Hepatic stellate cell (primary cell): ENCODE results near the gene KIAA0408.

Source experiments
- DNase-seq: peaks from one replicate; pipeline ENCODE4 v3.0.0; 2011; ENCODE audit warnings: low spot score

Gene KIAA0408

DNA sequence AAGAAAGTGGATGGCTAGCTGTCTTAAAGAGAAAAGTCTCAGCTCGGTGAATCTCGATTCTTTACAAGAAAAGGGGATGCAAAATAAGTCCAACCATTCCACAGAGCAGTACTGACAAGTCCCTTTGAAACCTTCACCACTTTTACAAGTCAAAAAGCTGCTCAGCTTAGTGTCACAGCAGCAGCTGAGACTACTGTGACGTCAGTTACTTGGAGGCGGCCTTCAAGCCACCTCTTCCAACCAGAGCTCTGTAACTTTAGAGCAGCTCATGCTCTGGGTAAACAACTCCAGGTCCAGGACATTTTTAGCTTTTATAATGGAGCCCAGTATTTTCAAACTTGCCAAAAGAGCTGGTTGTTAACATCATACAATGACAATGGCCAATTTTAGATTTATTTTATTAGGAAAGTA, at the start of gene KIAA0408:
Gene KIAA0408, minus strand, starts transcription at position 159 of the 411 bp plus-strand sequence. CDS start 5,408 bp downstream, outside the sequence.
- no peak for DNase-seq

DNA sequence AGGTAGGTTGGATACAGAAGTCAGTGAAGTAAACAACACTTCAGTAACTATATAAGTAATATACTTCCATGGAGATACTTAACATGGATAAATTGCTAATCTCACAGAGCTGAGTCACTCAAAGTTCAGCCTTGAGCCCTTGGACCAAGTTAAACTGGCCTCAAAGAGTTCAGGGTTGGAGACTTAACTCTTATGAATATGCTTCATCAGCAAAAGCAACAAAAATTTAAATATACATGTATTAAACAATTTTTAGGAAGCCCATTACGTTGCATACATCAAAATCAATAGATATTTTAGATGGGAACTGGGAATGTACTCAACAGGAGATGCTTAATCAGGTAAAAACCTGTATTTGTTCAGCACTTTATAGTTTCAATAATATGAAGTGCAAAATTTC, 47.7 kb upstream of the KIAA0408 start:
- DNase-seq: no peak

DNA sequence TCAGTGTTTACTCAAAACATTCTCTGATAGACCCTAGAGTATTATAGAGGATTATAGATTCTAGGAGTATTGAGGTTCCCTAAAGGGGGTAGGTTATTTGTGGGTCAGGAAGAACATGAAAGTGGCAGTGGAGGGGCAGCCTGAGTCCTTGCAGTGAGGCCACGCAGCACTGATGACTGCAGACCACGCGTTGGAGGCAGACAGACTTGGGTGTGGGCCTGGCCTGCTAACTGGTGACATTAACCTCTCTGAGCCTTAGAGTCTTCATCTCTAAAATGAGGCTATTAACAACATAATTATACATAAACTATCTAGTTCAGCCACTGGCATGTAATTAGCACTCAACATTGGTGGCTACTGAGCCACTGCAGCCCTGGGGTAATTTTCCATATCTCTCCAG, 43.8 kb upstream of the KIAA0408 start:
- DNase-seq: no peak

DNA sequence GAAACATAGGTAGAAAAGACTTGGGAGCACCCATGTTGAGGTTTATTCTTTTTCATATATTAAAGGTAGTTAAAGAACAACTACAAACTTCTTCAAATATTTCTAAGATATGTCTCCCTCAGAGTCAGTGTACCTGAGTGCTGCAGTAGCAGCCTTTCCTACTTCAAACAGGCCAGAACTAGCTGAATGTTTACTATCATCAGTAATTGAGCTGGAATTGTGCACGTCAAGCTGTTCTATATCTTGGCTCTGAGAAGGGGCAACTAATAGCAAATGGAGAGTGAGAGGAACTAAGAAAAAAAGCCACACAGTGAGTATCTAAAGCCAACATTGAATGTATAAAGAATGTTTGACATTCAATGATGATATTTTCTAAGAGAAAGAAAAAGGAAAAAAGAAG, 38.2 kb upstream of the KIAA0408 start:
- no peak for DNase-seq

DNA sequence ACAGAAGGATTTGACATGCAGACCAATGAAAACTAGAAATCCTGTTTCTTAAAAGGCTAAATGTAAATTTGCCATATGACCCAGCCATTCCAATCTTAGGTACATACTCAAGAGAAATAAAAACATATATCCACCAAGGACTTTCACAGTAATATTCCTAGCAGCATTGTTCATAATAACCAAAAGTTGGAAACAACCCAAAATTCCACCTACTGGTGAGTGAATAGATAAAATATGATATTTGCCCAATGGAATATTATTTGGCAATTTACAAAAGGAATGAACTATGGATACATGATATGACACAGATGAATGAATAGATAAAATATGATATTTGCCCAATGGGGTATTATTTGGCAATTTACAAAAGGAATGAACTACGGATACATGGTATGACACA, 37.3 kb upstream of the KIAA0408 start:
- no peak for DNase-seq

DNA sequence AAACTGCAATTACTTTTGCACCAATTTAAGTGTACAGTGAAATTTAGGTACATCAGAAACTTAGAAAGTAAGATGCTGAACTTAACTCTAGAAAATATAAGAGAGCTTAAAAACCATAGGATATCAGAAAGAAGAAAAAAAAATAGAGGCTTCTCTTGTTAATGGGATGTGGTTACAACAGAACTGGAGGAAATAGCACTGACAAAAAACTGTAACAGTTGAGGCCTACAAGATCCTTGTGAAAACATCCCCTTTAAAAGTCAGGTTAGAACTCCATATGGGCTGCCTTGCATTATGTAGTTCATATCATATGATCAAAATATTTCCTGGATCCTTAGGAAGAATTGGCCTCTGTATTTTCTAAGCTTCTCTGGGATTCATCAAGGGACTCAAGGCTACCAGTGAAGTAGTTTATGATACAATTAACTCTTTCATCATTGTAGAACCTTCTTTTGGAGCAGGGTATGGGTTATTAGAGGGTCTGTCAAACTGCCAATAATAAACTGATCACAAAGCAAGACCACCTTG, 35.1 kb upstream of the KIAA0408 start:
- no peak for DNase-seq

DNA sequence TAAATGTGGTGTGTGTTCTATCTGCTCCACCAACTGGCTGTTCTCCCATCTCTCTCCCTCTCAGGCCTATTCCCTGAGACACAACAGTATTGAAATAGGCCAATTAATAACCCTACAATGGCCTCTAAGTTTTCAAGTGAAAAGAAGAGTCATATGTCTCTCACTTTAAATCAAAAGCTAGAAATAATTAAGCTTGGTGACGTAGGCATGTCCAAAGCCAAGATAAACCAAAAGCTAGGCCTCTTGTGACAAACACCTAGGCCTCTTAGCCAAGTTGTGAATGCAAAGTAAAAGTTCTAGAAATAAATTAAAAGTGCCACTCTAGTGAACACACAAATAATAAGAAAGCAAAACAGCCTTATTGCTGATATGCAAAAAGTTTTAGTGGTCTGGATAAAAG, 30.1 kb upstream of the KIAA0408 start:
- DNase-seq: no peak

DNA sequence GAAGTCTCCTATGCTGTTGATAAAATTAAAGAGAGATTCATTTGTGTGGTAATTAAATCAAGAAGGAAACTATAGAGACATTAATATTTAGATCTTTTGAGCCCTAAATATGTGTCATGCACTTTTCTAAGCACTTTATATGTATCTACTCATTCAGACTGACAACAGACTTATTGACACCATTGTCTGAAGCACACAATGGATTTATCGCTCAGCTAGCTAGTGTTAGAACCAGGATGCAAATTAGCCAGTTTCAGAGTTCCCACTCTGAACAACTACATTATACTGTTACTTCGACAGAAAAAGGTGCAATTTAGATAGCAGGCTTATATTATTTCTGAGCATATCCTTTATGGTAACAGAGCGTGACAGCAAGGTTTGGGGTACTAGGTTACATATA, 27.7 kb upstream of the KIAA0408 start:
- no peak for DNase-seq

DNA sequence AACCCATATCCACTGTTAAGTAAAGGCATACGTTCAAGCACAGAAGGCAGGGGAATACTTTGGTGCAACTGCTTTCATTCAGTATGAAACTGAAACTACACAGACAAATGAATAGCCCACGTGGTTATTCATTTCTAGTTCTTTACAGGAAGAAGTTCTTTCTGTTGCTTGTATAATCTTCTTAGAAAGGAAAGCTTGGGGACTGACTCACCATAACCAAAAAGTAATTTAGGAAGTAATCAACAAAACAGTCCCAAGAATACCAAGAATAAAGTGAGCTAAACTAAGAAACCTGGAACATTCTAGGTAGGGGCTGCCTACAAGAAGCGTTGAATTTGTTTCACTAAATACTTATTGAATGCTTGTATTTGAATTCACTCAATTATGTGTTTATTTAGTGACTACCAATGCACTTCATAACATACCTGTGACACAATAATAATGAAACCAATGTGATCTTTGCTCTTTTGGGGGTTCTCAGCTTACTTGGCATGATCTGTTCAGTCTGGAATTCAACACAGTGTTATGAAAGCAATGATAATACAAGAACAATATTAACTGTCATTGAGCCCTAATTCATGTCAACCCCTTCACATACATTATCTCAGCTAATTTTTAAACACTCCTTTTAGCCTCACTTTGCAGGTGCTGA, 25.1 kb upstream of the KIAA0408 start:
- DNase-seq: peak; percentile 60

DNA sequence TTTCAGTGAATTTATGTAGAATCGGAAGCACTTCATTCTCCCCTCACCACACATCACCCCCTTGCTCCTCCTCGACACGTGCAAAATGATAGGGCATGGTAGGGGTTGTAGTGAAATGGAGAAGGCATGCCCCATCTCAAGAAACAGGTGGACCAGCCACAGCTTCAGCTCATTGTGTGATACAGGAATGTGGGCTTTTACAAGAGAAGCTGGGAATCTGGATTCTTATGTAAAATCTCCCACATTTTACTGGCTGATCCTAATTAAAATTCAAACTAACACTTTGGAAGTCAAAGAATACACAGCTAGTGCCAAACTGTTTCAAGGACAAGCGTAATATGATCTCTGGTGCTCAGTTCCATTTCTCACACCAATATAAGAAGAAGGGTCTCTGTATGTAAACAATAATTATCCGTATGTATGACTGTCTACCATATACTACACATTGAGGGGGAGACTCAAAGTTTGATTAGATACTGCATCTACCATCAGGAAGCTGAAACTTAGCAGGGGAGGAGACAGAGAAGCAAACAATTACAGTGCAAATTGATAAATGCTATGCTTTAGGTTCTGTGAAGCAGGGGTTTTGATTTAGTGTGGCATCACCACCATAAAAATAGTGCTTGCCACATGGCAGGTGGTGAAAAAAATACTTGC, 24.3 kb upstream of the KIAA0408 start:
- DNase-seq: no peak

DNA sequence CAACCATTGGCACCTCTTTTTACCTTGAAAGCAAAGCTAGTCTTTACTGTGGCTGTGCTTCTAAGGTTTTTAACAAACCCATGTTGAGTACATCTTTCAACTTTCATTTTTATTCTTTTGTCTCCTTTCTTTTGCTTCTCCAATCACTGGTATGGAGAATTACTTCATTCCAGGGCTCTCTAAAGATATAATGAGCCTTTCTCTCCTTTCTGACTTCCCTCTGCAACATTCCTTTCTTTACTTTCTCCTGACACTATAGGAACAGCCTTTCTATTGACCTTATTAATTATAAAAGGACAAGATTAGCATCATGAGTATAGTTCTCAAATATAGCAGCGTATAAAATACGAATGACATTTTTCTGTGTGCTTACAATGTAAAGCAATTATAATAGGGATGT, 23.1 kb upstream of the KIAA0408 start:
- DNase-seq: no peak

DNA sequence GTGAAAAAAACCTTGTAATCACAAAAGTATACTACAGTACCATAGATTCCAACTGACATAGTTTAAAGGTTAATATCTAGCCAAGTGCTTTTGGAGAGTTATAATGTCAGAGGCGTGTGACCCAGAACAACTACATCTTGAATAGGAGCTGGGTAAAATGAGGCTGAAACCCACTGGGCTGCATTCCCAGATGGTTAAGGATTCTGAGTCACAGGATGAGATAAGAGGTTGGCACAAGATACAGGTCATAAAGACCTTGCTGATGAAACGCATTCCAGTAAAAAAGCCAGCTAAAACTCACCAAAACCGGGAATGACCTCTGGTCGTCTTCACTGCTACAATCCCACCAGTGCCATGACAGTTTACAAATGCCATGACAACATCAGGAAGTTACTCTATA, 22.4 kb upstream of the KIAA0408 start:
- DNase-seq: no peak

DNA sequence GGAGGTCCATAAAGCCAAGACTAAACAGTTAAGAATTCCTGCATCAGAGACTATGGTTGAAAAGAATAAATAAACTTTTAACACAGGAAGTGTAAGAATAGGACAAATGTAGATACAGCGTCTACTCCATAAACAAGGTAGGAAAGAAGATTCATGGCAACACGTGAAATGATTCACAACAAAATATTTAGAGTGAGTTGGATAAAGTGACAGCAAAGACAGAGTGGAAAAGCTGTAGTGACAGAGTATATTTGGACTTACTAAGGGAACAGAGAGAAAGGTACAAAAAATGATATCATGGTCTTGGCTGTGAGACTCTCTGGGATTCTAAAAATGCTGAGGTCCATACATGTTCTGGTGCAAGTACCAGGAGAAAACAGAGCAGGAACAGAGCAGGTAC, 21.9 kb upstream of the KIAA0408 start:
- DNase-seq: no peak

DNA sequence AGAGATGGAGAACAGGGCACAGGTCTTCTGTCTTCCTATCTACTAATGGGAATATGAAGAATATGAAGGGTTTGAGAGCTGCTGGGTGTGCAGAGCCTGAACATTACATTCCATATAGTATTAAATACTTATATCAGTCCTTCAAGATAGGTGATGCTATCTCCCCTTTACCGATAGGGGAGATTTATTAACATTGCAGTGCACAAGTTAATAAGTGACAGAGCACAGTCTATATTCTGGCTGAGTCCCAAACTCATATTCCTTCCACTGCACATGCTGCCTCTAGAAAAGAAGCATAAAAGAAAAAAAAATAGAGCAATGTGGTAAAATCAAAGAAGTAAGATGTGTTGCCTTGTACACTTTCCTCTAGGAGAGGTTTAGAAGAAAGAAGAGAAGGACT, 18.5 kb upstream of the KIAA0408 start:
- no peak for DNase-seq

DNA sequence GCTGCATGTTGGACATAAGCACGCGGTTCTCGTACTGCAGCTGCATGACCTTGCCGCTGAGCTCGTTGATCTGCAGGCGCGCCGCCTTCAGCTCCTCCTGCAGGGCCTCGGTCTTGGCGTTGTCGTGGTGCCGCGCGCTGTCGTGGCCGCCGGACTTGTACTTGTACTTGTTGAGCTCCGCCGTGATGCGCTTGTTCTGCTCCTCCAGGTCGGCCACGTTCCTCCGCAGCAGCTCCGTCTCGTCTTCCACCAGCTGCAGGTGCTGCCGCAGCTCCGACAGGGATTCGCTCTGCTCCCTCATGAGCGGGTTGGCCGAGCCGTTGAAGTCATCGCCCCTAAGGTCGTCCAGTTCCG, 16.6 kb upstream of the KIAA0408 start:
- DNase-seq: no peak

DNA sequence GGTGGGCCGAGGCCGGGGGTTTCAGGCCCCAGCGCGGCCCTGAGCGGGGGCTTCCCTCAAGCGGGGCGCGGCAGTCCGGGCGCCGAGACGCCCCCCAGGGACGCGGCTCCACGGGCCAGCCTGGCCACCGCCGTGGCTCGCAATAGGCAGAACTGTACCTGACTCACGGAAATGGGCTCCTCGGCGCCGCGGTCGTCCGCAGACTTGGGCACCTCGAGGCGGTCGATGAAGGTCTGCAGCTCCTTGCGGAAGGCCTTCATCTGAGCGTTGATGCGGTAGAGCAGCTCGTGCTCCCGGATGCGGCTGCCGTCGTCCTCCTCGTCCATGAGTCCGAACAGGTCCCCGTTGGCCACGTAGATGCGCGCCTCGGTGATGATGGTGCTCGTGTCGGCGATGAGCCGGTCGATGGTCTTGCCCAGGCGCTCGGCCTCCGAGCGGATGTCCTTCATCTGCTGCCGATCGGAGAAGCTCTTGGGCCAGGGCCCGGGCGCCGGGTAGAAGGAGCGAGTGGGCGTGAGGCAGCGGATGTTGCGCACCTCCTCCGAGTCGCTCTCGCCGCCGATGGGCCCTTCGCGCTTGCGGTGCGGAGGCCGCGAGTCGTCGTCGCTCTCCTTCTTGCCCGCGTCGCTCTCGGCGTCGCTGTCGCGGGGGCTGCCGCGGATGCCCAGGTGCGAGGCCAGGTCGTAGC, 16.1 kb upstream of the KIAA0408 start:
- DNase-seq: no peak

DNA sequence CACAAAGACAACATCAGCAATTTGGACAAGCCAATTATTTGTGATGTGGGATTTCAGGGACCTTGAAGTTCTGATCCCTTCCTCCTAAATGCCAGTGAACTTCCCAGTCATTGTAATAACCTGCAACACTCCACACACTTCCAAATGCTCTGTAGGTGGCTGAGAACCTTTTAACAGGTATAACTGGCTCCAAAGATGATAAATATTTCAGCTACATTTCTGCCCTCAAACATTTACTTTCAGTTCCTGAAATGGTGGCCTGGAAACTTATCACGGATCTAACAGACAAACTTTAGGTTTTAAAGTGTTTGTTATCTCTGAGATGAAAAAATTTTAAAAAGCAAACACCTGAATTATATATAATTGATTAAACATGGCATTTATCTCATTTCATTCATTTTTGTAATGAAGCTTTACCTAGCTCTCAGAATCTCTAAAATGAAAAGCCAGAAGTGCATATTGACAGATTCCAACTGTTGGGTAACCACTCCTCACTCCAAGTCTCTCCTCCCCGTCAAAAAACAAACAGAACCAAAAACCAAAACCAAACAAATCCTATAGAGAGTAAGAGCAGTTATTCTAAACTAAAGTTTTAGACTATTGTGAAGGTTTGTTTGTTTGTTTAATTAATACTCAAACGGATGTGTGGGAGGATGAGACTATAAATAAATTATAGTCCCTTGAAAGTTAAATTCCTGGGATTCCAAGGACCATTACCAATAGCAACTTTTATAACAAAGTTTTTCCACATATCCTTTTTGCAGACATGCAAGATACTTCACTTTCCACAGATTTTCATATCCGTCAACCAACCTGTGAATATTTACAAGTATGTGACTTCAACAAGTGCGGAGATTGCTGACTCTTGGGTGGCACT, 12.4 kb upstream of the KIAA0408 start:
- DNase-seq: peak; percentile 26

DNA sequence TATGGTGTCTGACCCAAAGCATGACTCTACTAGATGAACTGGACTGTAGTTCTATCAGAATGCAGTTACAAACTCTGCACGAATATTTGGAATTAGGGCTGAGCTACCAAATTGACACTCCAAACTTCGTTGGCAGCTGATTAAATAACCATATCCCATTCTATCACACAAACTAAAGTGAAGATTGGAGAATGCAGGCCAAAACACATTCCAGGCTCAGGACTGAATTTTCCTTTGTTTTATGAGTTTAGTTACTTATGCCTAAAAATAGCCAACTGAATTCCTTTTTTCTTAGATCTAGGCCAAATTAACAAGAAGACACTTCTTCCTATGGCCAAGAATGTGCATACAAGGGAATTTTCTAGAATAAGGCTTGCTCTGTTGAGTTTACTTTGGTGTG, 9.7 kb upstream of the KIAA0408 start:
- DNase-seq: no peak

DNA sequence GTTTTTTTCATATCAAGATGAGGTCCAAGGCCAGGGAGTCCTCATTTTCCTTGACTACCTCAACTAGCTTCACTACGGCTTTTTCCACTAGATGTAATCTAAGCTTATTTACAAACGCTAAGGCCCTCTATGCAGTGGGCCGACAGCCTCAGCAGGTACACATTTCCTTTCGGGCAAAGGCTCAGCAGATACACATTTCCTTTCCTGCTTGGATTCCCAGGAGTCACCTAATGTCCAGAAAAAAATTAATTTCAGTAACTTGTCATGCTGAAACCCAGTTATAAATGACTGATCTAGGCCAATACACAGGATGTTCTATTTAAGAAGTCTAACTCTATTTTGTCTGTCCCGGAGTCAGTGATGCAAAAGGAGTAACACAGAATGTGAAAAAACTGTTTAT, 7.2 kb upstream of the KIAA0408 start:
- no peak for DNase-seq

DNA sequence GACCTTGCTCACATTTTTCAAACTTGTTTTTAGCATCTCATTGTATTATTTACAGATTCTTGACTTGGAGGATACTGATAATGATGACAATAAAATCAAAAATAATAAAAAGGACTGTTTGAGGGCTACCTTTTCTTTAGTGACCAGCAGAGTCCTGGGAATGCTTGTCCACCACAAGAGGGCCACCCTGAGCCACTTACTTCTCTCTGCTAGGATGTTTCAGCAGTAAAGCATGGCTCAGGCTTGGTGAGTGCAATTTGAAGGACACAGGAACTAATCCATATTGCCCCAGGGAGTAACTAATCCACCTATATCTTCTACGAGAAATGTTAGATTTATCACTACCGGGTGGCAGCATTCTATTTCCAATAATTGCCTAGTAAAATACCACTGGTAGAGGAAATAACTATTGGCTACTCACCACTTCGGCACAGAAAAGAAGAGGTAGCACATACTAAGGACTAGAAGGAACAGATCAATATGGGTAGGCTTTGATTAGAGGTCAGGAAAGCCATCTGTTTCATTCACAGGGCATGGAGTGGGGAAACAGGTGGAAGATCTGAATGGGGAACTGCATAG, 5.8 kb upstream of the KIAA0408 start:
- DNase-seq: peak; percentile 60

DNA sequence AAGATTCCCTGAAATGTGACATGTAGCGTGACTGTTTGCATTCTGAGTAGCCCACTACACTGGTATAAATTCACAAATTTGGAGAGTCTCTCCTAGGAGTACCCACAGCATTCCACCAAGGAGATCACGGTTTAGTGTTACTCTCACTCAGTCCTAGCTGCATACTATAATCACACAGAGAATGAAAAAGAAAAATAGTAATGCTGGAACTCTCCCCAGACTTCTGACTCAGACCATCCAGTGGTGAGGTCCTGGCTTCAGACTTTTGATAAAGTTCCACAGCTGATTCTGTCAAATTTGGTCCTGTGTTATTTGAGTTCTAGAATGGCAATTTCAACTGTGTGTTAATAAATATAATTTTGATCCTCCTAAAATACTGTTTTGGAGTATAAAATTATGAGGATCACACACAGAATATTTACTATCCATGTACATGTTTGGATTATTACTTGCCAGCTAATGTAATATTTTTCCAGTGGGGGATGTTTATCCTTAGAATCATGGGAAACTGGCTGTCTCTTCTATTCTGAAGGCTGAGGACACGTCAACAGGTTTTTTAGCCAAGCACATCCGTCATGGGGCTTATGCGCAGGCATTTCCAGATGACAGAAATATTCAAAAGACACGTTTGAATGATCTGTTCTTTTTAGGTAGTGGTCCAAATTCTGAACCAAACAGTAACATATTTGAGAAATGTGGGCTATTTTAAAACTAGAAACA, 5.1 kb upstream of the KIAA0408 start:
- DNase-seq: peak; percentile 70
